Activated CD4-positive, alpha-beta T cell treated with anti-CD3 and anti-CD28 coated beads for 36 hours (primary cell): Measurements from ENCODE around the gene LCE7A. TPM values are rescaled to one million over a fixed set of nuclear protein-coding genes. Genes with fewer than 3 reads are reported as not detected.

Experiments used
- ATAC-seq: fragments of 200-7000 bp; cut with Tn5 transposase; one replicate; pipeline ENCODE4 v1.10.0; 2021; ENCODE audit warnings: mild to moderate bottlenecking, moderate library complexity
- CTCF ChIA-PET: fragments of 350-600 bp; sonication (Branson Sonifier 250); formaldehyde crosslinking; loops from one replicate; lab custom pipeline; 2021; ENCODE audit warnings: antibody characterized with exemption; lab: Charles Lee
- POLR2A ChIA-PET: fragments of 350-600 bp; sonication (Branson Sonifier 250); formaldehyde crosslinking; loops from one replicate; lab custom pipeline; 2021; ENCODE audit warnings: antibody characterized with exemption, inconsistent platforms; lab: Charles Lee
- DNase-seq: peaks from one replicate; pipeline ENCODE4 v3.0.0-alpha.2; 2020
- H3K27ac Mint-ChIP-seq: one replicate; pipeline ENCODE4 v1.8.0; 2021; ENCODE audit warnings: mixed read lengths
- H3K27me3 Mint-ChIP-seq: one replicate; pipeline ENCODE4 v1.8.0; 2021; ENCODE audit warnings: mixed read lengths
- H3K36me3 Mint-ChIP-seq: one replicate; pipeline ENCODE4 v1.8.0; 2021; ENCODE audit warnings: low read depth, mixed read lengths
- H3K4me1 Mint-ChIP-seq: one replicate; pipeline ENCODE4 v1.8.0; 2021; ENCODE audit warnings: mixed read lengths
- H3K4me3 Mint-ChIP-seq: one replicate; pipeline ENCODE4 v1.8.0; 2021; ENCODE audit warnings: mild to moderate bottlenecking, moderate library complexity, mixed read lengths
- H3K9me3 Mint-ChIP-seq: one replicate; pipeline ENCODE4 v1.8.0; 2021; ENCODE audit warnings: low read depth, mixed read lengths
- intact Hi-C, 2 experiments: fragments of 100-400 bp; cut with DNase I in 1 of 2; cut with micrococcal nuclease in 1 of 2; formaldehyde crosslinking; loops; one replicate each; pipeline versions ENCODE4 v1.14.2 to v1.15.1; 2022 to 2024; cut with DNase I, micrococcal nuclease
- total RNA-seq, 2 experiments: library from RNA; stranded (reverse); gene quantifications; one replicate each; pipeline ENCODE4 v1.2.3, GENCODE V29; 2021

The LCE7A gene
- total RNA-seq, 2 experiments from 2014 or later = not detected

GRCh38 chr1:152904688-152905440, 45.1 kb downstream of the LCE7A start:
- Mint-ChIP-seq H3K9me3 (no peaks in the 10 kb centered on the region), H3K4me3 (no peak overlapping the region), H3K4me1 (peaks cover 6% of the 10 kb centered on the region), H3K27ac (no peak overlapping the region), H3K27me3 (peaks cover 40% of the 10 kb centered on the region), H3K36me3 (no peaks in the 10 kb centered on the region)
- no peak for ATAC-seq
- intact Hi-C loops = no loop called here
- no peak for DNase-seq
- POLR2A ChIA-PET = no interaction called here
- CTCF ChIA-PET = interaction anchor here (0.7 kb wide), 2 partner anchors 27 to 113 kb away, joined by 3 read pairs; partner anchors contain the start of gene SMCP

DNA sequence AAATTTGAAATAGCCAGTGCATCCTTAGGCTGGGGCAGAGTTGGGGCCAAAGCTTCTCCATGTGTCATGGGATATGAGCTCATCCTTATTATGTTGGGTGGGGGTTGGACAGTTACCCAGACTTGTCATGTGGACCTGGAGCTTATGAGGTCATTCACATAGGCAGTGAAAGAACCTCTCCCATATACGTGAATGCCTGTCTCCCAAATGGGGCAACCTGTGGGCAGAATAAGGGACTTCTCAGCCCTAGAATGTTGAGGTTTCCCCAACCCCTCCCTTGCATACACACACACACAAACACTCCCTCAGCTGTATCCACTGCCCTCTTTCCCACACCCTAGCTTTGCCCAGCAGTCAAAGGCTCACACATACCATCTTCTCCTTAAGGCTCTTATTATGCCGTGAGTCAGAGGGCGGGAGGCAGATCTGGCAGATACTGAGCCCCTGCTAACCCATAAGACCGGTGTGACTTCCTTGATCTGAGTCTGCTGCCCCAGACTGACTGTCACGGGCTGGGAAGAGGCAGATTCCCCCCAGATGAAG, 46.3 kb downstream of the LCE7A start:
- ATAC-seq = no peak
- ChIA-PET CTCF (no interaction called here), POLR2A (no interaction called here)
- Mint-ChIP-seq H3K27ac (no peak overlapping the region), H3K4me3 (no peak overlapping the region), H3K9me3 (no peaks in the 10 kb centered on the region), H3K4me1 (peaks cover 6% of the 10 kb centered on the region), H3K36me3 (no peaks in the 10 kb centered on the region), H3K27me3 (peaks cover 32% of the 10 kb centered on the region)
- intact Hi-C loops = no loop called here
- DNase-seq = no peak

DNA sequence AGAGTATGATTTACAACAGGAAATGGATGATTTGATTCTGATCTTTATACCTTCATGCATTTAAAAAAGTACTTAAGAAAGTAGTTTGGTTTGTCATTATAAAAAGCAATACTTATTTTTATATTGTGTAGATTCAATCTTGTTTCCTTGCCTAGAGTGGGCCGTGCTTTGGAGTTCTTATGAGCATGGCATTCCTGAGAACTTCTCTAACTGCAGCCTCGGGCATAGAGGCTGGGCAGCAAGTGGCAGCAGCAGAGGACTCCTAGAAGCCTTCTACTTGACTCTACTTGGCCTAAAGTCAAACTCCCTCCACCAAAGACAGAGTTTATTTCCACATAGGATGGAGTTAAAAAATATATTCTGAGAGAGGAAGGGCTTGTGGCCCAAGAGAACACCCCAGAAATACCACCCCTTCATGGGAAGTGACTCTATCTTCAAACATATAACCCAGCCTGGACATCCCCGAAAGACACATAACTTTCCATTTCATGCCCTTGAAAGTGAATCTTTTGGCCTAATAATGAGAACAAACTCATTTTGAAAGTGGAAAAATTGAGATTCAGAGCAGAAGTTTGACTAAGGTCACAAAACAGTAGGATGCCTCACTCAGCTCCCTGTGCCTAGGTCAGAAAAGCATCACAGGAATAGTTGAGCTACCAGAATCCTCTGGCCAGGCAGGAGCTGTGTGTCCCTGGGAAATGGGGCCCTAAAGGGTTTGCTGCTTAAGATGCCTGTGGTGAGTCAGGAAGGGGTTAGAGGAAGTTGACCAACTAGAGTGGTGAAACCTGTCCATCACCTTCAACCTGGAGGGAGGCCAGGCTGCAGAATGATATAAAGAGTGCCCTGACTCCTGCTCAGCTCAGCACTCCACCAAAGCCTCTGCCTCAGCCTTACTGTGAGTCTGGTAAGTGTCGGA, 48.1 kb downstream of the LCE7A start, which contains the start of gene IVL:
Gene IVL, plus strand, starts transcription at position 861 of the 916 bp plus-strand sequence. CDS start 1,252 bp downstream, outside the sequence.
- ChIA-PET POLR2A (no interaction called here), CTCF (no interaction called here)
- DNase-seq = no peak
- ATAC-seq = peak; percentile 77
- intact Hi-C loops = no loop called here
- peaks cover 6% of the 10 kb centered on the region for H3K4me1 Mint-ChIP-seq
- peaks cover 41% of the 10 kb centered on the region for H3K27me3 Mint-ChIP-seq
- H3K9me3 Mint-ChIP-seq = no peaks in the 10 kb centered on the region
- H3K4me3 Mint-ChIP-seq = no peak within 1 kb of the TSS
- no peaks in the 10 kb centered on the region for H3K36me3 Mint-ChIP-seq
- no peak within 1 kb of the TSS for H3K27ac Mint-ChIP-seq

- Mint-ChIP-seq H3K9me3 (no peaks in the 10 kb centered on the region), H3K4me1 (peaks cover 6% of the 10 kb centered on the region), H3K4me3 (no peak overlapping the region), H3K27me3 (peaks cover 41% of the 10 kb centered on the region), H3K27ac (no peak overlapping the region), H3K36me3 (no peaks in the 10 kb centered on the region)
- DNase-seq = no peak
- ChIA-PET CTCF (no interaction called here), POLR2A (no interaction called here)
- no peak for ATAC-seq
- intact Hi-C loops = no loop called here
These were observed 49.4 kb downstream of the LCE7A start for GRCh38 chr1:152909206-152909605.

Other genes starting within 250 kb of the LCE7A start
- gene LCE3B, start 246.2 kb upstream of the LCE7A start, total RNA-seq = not detected
- gene LCE3A, start 236.9 kb upstream of the LCE7A start, total RNA-seq = not detected
- not detected for gene LCE2D, start 196.6 kb upstream of the LCE7A start, total RNA-seq
- gene LCE2C, start 184.7 kb upstream of the LCE7A start, total RNA-seq = not detected
- gene LCE2B, start 173.9 kb upstream of the LCE7A start, total RNA-seq = not detected
- gene LCE2A, start 161.7 kb upstream of the LCE7A start, total RNA-seq = not detected
- not detected for gene LCE4A, start 151.8 kb upstream of the LCE7A start, total RNA-seq
- not detected for gene KPRP, start 102.0 kb upstream of the LCE7A start, total RNA-seq
- not detected for gene LCE1F, start 84.9 kb upstream of the LCE7A start, total RNA-seq
- gene LCE1E, start 73.7 kb upstream of the LCE7A start, total RNA-seq = not detected
- not detected for gene LCE1D, start 63.3 kb upstream of the LCE7A start, total RNA-seq
- gene LCE1C, start 53.3 kb upstream of the LCE7A start, total RNA-seq = not detected
- gene LCE1B, start 48.0 kb upstream of the LCE7A start, total RNA-seq = not detected
- gene LCE1A, start 32.5 kb upstream of the LCE7A start, total RNA-seq = not detected
- gene LCE6A, start 17.1 kb upstream of the LCE7A start, total RNA-seq = not detected
- not detected for gene SMCP, start 18.3 kb downstream of the LCE7A start, total RNA-seq
- under 1 TPM in 1 of 2 experiments, not detected in 1; 0.07 TPM for gene IVL, start 48.5 kb downstream of the LCE7A start, total RNA-seq
- gene SPRR5, start 87.2 kb downstream of the LCE7A start, total RNA-seq = not detected
- not detected for gene SPRR4, start 110.7 kb downstream of the LCE7A start, total RNA-seq
- gene SPRR1A, start 124.1 kb downstream of the LCE7A start, total RNA-seq = not detected
- not detected for gene SPRR3, start 141.8 kb downstream of the LCE7A start, total RNA-seq
- gene SPRR1B, start 171.2 kb downstream of the LCE7A start, total RNA-seq = not detected
- gene SPRR2D, start 181.1 kb downstream of the LCE7A start, total RNA-seq = not detected
- gene SPRR2A, start 197.5 kb downstream of the LCE7A start, total RNA-seq = not detected
- gene SPRR2B, start 211.6 kb downstream of the LCE7A start, total RNA-seq = not detected
- not detected for gene SPRR2E, start 234.5 kb downstream of the LCE7A start, total RNA-seq